Progenitor cell of endocrine pancreas (in vitro differentiated cells): ENCODE data around the gene CMIP. TPM values are rescaled to one million over a fixed set of nuclear protein-coding genes. Genes with fewer than 3 reads are reported as not detected.

Source experiments
- DNase-seq: peaks from one replicate; pipeline ENCODE4 v3.0.0; 2021; ENCODE audit warnings: low spot score; ENCODE audit not compliant: unreplicated experiment
- H3K27ac Mint-ChIP-seq: 2 replicates; pipeline ENCODE4 v1.8.0; 2021; ENCODE audit warnings: mild to moderate bottlenecking, moderate library complexity, mixed read lengths
- H3K27me3 Mint-ChIP-seq: 2 replicates; pipeline ENCODE4 v1.8.0; 2021; ENCODE audit warnings: mixed read lengths
- H3K36me3 Mint-ChIP-seq: 2 replicates; pipeline ENCODE4 v1.8.0; 2022; ENCODE audit warnings: mixed read lengths; ENCODE audit not compliant: insufficient read depth
- H3K4me1 Mint-ChIP-seq: 2 replicates; pipeline ENCODE4 v1.8.0; 2021; ENCODE audit warnings: low read depth, mixed read lengths
- H3K4me3 Mint-ChIP-seq: 2 replicates; pipeline ENCODE4 v1.8.0; 2021; ENCODE audit warnings: low read depth, mild to moderate bottlenecking, moderate library complexity, mixed read lengths
- H3K9me3 Mint-ChIP-seq: 2 replicates; pipeline ENCODE4 v1.8.0; 2021; ENCODE audit warnings: low read depth, mixed read lengths
- total RNA-seq: library from RNA; stranded (reverse); gene quantifications from 2 replicates; pipeline ENCODE4 v1.2.1, GENCODE V29; 2021
- TF ChIP-seq, protein P1 (sequence below): fragments of 200-600 bp; sonication (generic); IDR thresholded peaks from one replicate; pipeline ENCODE4 v1.5.0; 2021; ENCODE audit warnings: antibody characterized with exemption, mild to moderate bottlenecking; ENCODE audit not compliant: unreplicated experiment

CMIP gene
- total RNA-seq, 1 donor from 2014 or later: 62.7 TPM

DNA sequence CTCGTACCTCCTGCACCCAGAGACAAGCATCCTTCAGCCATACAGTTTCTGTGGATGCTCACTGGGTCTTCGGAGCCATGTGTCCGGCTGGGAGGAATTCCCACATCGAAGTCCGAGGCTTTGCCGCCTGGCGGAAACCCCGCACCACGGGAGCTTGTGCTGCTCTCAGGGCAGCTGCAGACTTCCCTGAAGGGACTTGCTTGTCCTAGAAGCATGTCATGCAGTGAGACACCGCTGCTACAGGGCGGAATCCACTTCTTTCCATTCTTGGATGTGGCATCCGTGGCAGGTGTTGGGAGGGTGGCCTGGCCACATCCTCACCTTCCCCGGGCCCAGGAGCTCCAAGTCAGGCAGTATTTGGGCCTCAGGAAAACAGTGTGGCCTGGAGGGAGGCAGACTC, 122.5 kb downstream of the CMIP start:
- TF ChIP-seq, protein P1, sequence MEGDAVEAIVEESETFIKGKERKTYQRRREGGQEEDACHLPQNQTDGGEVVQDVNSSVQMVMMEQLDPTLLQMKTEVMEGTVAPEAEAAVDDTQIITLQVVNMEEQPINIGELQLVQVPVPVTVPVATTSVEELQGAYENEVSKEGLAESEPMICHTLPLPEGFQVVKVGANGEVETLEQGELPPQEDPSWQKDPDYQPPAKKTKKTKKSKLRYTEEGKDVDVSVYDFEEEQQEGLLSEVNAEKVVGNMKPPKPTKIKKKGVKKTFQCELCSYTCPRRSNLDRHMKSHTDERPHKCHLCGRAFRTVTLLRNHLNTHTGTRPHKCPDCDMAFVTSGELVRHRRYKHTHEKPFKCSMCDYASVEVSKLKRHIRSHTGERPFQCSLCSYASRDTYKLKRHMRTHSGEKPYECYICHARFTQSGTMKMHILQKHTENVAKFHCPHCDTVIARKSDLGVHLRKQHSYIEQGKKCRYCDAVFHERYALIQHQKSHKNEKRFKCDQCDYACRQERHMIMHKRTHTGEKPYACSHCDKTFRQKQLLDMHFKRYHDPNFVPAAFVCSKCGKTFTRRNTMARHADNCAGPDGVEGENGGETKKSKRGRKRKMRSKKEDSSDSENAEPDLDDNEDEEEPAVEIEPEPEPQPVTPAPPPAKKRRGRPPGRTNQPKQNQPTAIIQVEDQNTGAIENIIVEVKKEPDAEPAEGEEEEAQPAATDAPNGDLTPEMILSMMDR: no peak
- no peak overlapping the region for H3K4me3 Mint-ChIP-seq
- no peaks in the 10 kb centered on the region for H3K9me3 Mint-ChIP-seq

GRCh38 chr16:81567987-81568748, 123.6 kb downstream of the CMIP start:
- Mint-ChIP-seq H3K4me1 (peaks cover 3% of the 10 kb centered on the region), H3K36me3 (no peaks in the 10 kb centered on the region), H3K9me3 (no peaks in the 10 kb centered on the region), H3K27ac (no peak overlapping the region), H3K4me3 (no peak overlapping the region), H3K27me3 (no peaks in the 10 kb centered on the region)
- DNase-seq: no peak
- TF ChIP-seq, protein P1: no peak

More for the DNA sequence above, 122.5 kb downstream of the CMIP start:
- no peak for DNase-seq
- peaks cover 3% of the 10 kb centered on the region for H3K4me1 Mint-ChIP-seq
- H3K27me3 Mint-ChIP-seq: no peaks in the 10 kb centered on the region
- H3K27ac Mint-ChIP-seq: peak overlapping the region; percentile 13
- H3K36me3 Mint-ChIP-seq: no peaks in the 10 kb centered on the region

- no peaks in the 10 kb centered on the region for H3K27me3 Mint-ChIP-seq
- no peak for DNase-seq
- H3K36me3 Mint-ChIP-seq: no peaks in the 10 kb centered on the region
- no peak overlapping the region for H3K4me3 Mint-ChIP-seq
- H3K9me3 Mint-ChIP-seq: no peaks in the 10 kb centered on the region
- peaks cover 3% of the 10 kb centered on the region for H3K4me1 Mint-ChIP-seq
- H3K27ac Mint-ChIP-seq: no peak overlapping the region
- TF ChIP-seq, protein P1: no peak
Observed at GRCh38 chr16:81568749-81569087, 124.1 kb downstream of the CMIP start.

DNA sequence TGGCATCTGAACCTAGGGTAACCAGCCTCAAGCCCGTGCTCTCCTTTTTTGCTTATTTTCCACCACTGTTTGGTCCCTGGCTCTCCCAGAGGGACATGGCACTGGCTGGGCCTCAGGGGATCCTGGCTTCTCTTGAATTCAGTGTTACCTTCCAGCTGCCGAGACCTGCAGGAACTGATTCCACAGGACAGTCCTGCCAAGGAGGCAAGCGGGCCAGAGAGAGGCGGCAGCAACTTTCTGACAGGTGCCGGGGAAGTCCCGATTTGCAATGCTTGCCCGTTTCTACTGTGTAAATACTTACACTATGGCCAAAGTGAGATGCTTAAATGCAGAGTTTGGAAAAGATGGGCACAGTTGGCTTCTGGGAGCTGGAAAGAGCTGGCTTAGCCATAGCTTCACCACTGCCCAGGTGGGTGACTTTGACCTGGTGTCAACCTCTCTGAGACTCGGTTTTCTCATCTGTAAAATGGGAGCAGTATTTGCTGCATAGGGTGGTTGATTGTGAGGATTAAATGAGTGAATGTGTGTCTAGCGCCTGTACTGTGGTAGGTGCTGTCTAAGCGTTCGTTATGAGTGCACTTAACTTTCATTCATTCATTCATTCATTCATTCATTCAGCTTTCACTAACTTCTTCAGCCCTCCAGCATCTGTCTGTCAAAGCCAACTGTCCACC, 124.9 kb downstream of the CMIP start:
- TF ChIP-seq, protein P1: no peak
- Mint-ChIP-seq H3K27ac (no peak overlapping the region), H3K4me3 (no peak overlapping the region)

GRCh38 chr16:81570151-81570846, 125.7 kb downstream of the CMIP start:
- Mint-ChIP-seq H3K27me3 (no peaks in the 10 kb centered on the region), H3K36me3 (no peaks in the 10 kb centered on the region), H3K9me3 (no peaks in the 10 kb centered on the region), H3K27ac (no peak overlapping the region), H3K4me3 (no peak overlapping the region), H3K4me1 (peaks cover 3% of the 10 kb centered on the region)
- DNase-seq: no peak
- TF ChIP-seq, protein P1: no peak

More for the DNA sequence above, 124.9 kb downstream of the CMIP start:
- H3K9me3 Mint-ChIP-seq: no peaks in the 10 kb centered on the region
- H3K36me3 Mint-ChIP-seq: no peaks in the 10 kb centered on the region
- DNase-seq: no peak
- H3K4me1 Mint-ChIP-seq: peaks cover 3% of the 10 kb centered on the region
- no peaks in the 10 kb centered on the region for H3K27me3 Mint-ChIP-seq
